Activated gamma-delta T cell treated with Interleukin-2 at 50 U/mL for 16 hours (primary cell): ENCODE results near the gene CLEC20A.

Experiments
- DNase-seq: peaks from one replicate; pipeline ENCODE4 v3.0.0-alpha.2; 2020

The CLEC20A gene

GRCh38 chr1:178498896-178499675 lies 2.3 kb upstream of the CLEC20A start:
- no peak for DNase-seq

GRCh38 chr1:178497903-178498478 lies 1.2 kb upstream of the CLEC20A start:
- DNase-seq, result no peak

GRCh38 chr1:178495741-178496409 lies 889 bp downstream of the CLEC20A start:
- no peak for DNase-seq

GRCh38 chr1:178495158-178495557 lies 1.6 kb downstream of the CLEC20A start:
- no peak for DNase-seq

- no peak for DNase-seq
These were observed 2.2 kb downstream of the CLEC20A start for GRCh38 chr1:178494569-178494971.

GRCh38 chr1:178493301-178493741 lies 3.4 kb downstream of the CLEC20A start:
- DNase-seq, result no peak

GRCh38 chr1:178492341-178492740 lies 4.4 kb downstream of the CLEC20A start:
- DNase-seq, result no peak

GRCh38 chr1:178491721-178492120 lies 5.0 kb downstream of the CLEC20A start:
- no peak for DNase-seq

GRCh38 chr1:178490967-178491366 lies 5.8 kb downstream of the CLEC20A start:
- no peak for DNase-seq

GRCh38 chr1:178490136-178490535 lies 6.6 kb downstream of the CLEC20A start:
- no peak for DNase-seq

GRCh38 chr1:178489399-178489798 lies 7.4 kb downstream of the CLEC20A start:
- DNase-seq, result no peak

GRCh38 chr1:178488393-178488792 lies 8.4 kb downstream of the CLEC20A start:
- no peak for DNase-seq

GRCh38 chr1:178487070-178487615 lies 9.6 kb downstream of the CLEC20A start:
- DNase-seq, result no peak

- no peak for DNase-seq
These were observed 10.4 kb downstream of the CLEC20A start for GRCh38 chr1:178486100-178487069.

- no peak for DNase-seq
These were observed 11.2 kb downstream of the CLEC20A start for GRCh38 chr1:178485541-178485981.

GRCh38 chr1:178484698-178485225 lies 12.0 kb downstream of the CLEC20A start:
- no peak for DNase-seq

- no peak for DNase-seq
These were observed 13.4 kb downstream of the CLEC20A start for GRCh38 chr1:178483251-178483957.

GRCh38 chr1:178477841-178478240 lies 18.9 kb downstream of the CLEC20A start:
- no peak for DNase-seq

- no peak for DNase-seq
These were observed 19.4 kb downstream of the CLEC20A start for GRCh38 chr1:178477373-178477772.

GRCh38 chr1:178472531-178472930 lies 24.2 kb downstream of the CLEC20A start:
- no peak for DNase-seq

GRCh38 chr1:178470411-178470960 lies 26.3 kb downstream of the CLEC20A start:
- no peak for DNase-seq
